A549 (cell line): Measurements from ENCODE around the gene LHFPL5. TPM values are rescaled to one million over a fixed set of nuclear protein-coding genes. Genes with fewer than 3 reads are reported as not detected.

ENCODE experiments used
- polyA plus RNA-seq, 4 experiments: library from polyadenylated mRNA; depleted of rRNA in 3 of 4; stranded (reverse); fragments of >200 nt; fragmentation: RNase III in 1 of 4; extraction: RNeasy Plus Mini Kit Qiagen cat#74134 plus additional on column Dnase treatment in 1 of 4; gene quantifications; 2 replicates in 3 of 4; 3 replicates in 1 of 4; pipeline ENCODE4 v1.2.3, GENCODE V29; 2011 to 2017

LHFPL5 gene
- polyA plus RNA-seq, 2 of the 4 experiments (the other 2 are of a cell fraction), result 0.06 to 0.17 TPM

Other genes starting within 250 kb of the LHFPL5 start
- 10.9 and 11.7 TPM in 2 replicates for gene FKBP5, start 116.4 kb upstream of the LHFPL5 start, polyA plus RNA-seq (2011; rRNA removed)
- 7.7 to 9.5 TPM (median 8.4 TPM) in 3 replicates for gene FKBP5, start 116.4 kb upstream of the LHFPL5 start, polyA plus RNA-seq (2017; fragmentation: RNase III; extraction: RNeasy Plus Mini Kit Qiagen cat#74134 plus additional on column Dnase treatment)
- 0.88 and 0.94 TPM in 2 replicates for gene ARMC12, start 68.3 kb upstream of the LHFPL5 start, polyA plus RNA-seq (2011; rRNA removed)
- gene ARMC12, start 68.3 kb upstream of the LHFPL5 start, polyA plus RNA-seq (2017; fragmentation: RNase III; extraction: RNeasy Plus Mini Kit Qiagen cat#74134 plus additional on column Dnase treatment), result 0.26 to 0.44 TPM (median 0.28 TPM) in 3 replicates
- gene CLPSL2, start 28.8 kb upstream of the LHFPL5 start, polyA plus RNA-seq (2011; rRNA removed), result 0.36 and 0.72 TPM in 2 replicates
- 0.37 to 0.38 TPM in 2 of 3 replicates, not detected in the other for gene CLPSL2, start 28.8 kb upstream of the LHFPL5 start, polyA plus RNA-seq (2017; fragmentation: RNase III; extraction: RNeasy Plus Mini Kit Qiagen cat#74134 plus additional on column Dnase treatment)
- not detected in 2 replicates for gene CLPSL1, start 24.3 kb upstream of the LHFPL5 start, polyA plus RNA-seq (2011; rRNA removed)
- gene CLPSL1, start 24.3 kb upstream of the LHFPL5 start, polyA plus RNA-seq (2017; fragmentation: RNase III; extraction: RNeasy Plus Mini Kit Qiagen cat#74134 plus additional on column Dnase treatment), result not detected in 3 replicates
- gene CLPS, start 8.0 kb upstream of the LHFPL5 start, polyA plus RNA-seq (2011; rRNA removed), result not detected in 2 replicates
- not detected in 3 replicates for gene CLPS, start 8.0 kb upstream of the LHFPL5 start, polyA plus RNA-seq (2017; fragmentation: RNase III; extraction: RNeasy Plus Mini Kit Qiagen cat#74134 plus additional on column Dnase treatment)
- gene SRPK1, start 115.7 kb downstream of the LHFPL5 start, polyA plus RNA-seq (2011; rRNA removed), result 39.9 and 65.9 TPM in 2 replicates
- gene SRPK1, start 115.7 kb downstream of the LHFPL5 start, polyA plus RNA-seq (2017; fragmentation: RNase III; extraction: RNeasy Plus Mini Kit Qiagen cat#74134 plus additional on column Dnase treatment), result 46.2 to 54.0 TPM (median 46.9 TPM) in 3 replicates
- not detected in 2 replicates for gene SLC26A8, start 219.3 kb downstream of the LHFPL5 start, polyA plus RNA-seq (2011; rRNA removed)
- not detected in 3 replicates for gene SLC26A8, start 219.3 kb downstream of the LHFPL5 start, polyA plus RNA-seq (2017; fragmentation: RNase III; extraction: RNeasy Plus Mini Kit Qiagen cat#74134 plus additional on column Dnase treatment)
- gene MAPK14, start 222.5 kb downstream of the LHFPL5 start, polyA plus RNA-seq (2011; rRNA removed), result 36.7 and 40.2 TPM in 2 replicates
- 19.4 to 20.5 TPM (median 19.9 TPM) in 3 replicates for gene MAPK14, start 222.5 kb downstream of the LHFPL5 start, polyA plus RNA-seq (2017; fragmentation: RNase III; extraction: RNeasy Plus Mini Kit Qiagen cat#74134 plus additional on column Dnase treatment)